ENCODE data around the gene SPTBN2.
"Not testable (repeated sequence)": the region's sequence is repeated elsewhere in the genome, so short reads cannot be mapped to it uniquely, and the experiment has no call there.

DNA sequence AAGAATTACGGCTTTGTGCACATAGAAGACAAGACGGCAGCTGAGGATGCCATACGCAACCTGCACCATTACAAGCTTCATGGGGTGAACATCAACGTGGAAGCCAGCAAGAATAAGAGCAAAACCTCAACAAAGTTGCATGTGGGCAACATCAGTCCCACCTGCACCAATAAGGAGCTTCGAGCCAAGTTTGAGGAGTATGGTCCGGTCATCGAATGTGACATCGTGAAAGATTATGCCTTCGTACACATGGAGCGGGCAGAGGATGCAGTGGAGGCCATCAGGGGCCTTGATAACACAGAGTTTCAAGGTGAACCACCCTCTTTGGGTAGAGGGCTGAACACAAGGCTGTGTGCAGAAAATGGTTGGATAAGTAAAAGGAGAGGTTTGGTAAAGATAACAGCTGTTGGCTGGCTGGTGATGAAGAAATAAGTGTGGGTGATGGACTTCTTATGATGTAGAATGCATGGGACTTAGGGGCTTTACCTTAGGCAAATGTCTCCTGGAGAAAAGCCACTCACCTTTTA lies 89.1 kb downstream of the SPTBN2 start:
- not testable (repeated sequence) for TF ChIP-seq ESRRG (CRISPR knock-in tag; IDR thresholded peaks at IDR 0.05); PPARA (CRISPR knock-in tag; IDR thresholded peaks at IDR 0.05; ENCODE audit: borderline replicate concordance)
